HG03039 (cell line): ENCODE results near the gene SUSD4.
"Not testable (repeated sequence)": the region's sequence is repeated elsewhere in the genome, so short reads cannot be mapped to it uniquely, and the experiment has no call there.

ENCODE experiments used
- ATAC-seq: cut with Tn5 transposase; IDR thresholded peaks from one replicate; pipeline ENCODE4 v1.9.1; 2021; ENCODE audit warnings: mild to moderate bottlenecking, moderate library complexity; ENCODE audit not compliant: unreplicated experiment

The SUSD4 gene

GRCh38 chr1:223363856-223364684 lies at the start of gene SUSD4:
TSS of gene SUSD4 (minus strand) at chr1:223364176. CDS start at chr1:223363425, 751 bp downstream.
- no peak for ATAC-seq

- no peak for ATAC-seq
Measured at GRCh38 chr1:223413216-223413615, 49.2 kb upstream of the SUSD4 start.

- no peak for ATAC-seq
Measured at GRCh38 chr1:223411710-223412109, 47.7 kb upstream of the SUSD4 start.

GRCh38 chr1:223411309-223411708 lies 47.3 kb upstream of the SUSD4 start:
- no peak for ATAC-seq

- no peak for ATAC-seq
Measured at GRCh38 chr1:223410036-223410435, 46.1 kb upstream of the SUSD4 start.

- no peak for ATAC-seq
Measured at GRCh38 chr1:223405507-223405906, 41.5 kb upstream of the SUSD4 start.

- ATAC-seq = no peak
Measured at GRCh38 chr1:223403184-223403815, 39.3 kb upstream of the SUSD4 start.

GRCh38 chr1:223402790-223403142 lies 38.8 kb upstream of the SUSD4 start:
- ATAC-seq = no peak

GRCh38 chr1:223401873-223402789 lies 38.2 kb upstream of the SUSD4 start:
- ATAC-seq = no peak

- ATAC-seq = not testable (repeated sequence)
Measured at GRCh38 chr1:223399393-223399792, 35.4 kb upstream of the SUSD4 start.

- ATAC-seq = no peak
Measured at GRCh38 chr1:223394706-223395105, 30.7 kb upstream of the SUSD4 start.

GRCh38 chr1:223394242-223394641 lies 30.3 kb upstream of the SUSD4 start:
- no peak for ATAC-seq

- no peak for ATAC-seq
Measured at GRCh38 chr1:223393275-223394214, 29.6 kb upstream of the SUSD4 start, which contains the start of gene CCDC185. TSS of gene CCDC185 (plus strand) at chr1:223393415. CDS start at chr1:223393476, 61 bp downstream.

- ATAC-seq = no peak
Measured at GRCh38 chr1:223390618-223391017, 26.6 kb upstream of the SUSD4 start.

- no peak for ATAC-seq
Measured at GRCh38 chr1:223386013-223386412, 22.0 kb upstream of the SUSD4 start.

GRCh38 chr1:223378754-223379153 lies 14.8 kb upstream of the SUSD4 start:
- ATAC-seq = no peak

- ATAC-seq = no peak
Measured at GRCh38 chr1:223374064-223374610, 10.2 kb upstream of the SUSD4 start.

- no peak for ATAC-seq
Measured at GRCh38 chr1:223364685-223365382, 858 bp upstream of the SUSD4 start.
